Measurements from ENCODE around the gene COL26A1. TPM values are rescaled to one million over a fixed set of nuclear protein-coding genes. Genes with fewer than 3 reads are reported as not detected.

COL26A1 gene
- total RNA-seq, 2 experiments from 2014 or later: not detected

DNA sequence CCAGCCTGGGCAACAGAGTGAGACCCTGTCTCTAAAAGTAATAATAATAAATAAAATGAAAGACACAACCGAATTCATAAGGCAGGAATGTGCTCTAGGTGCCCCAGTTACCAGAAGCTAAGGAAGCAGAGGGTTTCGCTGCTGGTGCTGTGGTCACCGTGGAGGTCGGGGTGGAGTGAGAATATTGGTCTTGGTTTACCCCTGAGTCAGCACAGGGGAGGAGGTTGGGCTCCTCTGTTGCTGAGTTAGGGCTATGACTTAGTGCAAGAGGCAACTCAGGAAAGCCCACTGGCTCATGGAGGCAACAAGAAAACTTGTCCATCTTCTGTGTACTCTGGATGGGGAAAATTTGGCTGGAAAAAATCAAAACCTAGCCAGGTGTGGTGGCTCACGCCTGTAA lies 149.3 kb downstream of the COL26A1 start:
- CTCF ChIA-PET (ENCODE audit: unreplicated experiment): no interaction called here
- no peaks in the 10 kb centered on the region; the same call in 1 of the 2 replicates for H3K36me3 ChIP-seq (ENCODE audit: insufficient read depth, low read length)
- no peaks in the 10 kb centered on the region for H3K79me2 ChIP-seq (ENCODE audit: insufficient read depth, low read depth, low read length)
- H3K4me2 ChIP-seq (ENCODE audit: low read length): no peak overlapping the region
- no peaks in the 10 kb centered on the region for H3K9me2 ChIP-seq (ENCODE audit: insufficient read depth, low read length)
- H3K9me3 ChIP-seq (ENCODE audit: low read length): no peaks in the 10 kb centered on the region
- TF ChIP-seq, protein P1, sequence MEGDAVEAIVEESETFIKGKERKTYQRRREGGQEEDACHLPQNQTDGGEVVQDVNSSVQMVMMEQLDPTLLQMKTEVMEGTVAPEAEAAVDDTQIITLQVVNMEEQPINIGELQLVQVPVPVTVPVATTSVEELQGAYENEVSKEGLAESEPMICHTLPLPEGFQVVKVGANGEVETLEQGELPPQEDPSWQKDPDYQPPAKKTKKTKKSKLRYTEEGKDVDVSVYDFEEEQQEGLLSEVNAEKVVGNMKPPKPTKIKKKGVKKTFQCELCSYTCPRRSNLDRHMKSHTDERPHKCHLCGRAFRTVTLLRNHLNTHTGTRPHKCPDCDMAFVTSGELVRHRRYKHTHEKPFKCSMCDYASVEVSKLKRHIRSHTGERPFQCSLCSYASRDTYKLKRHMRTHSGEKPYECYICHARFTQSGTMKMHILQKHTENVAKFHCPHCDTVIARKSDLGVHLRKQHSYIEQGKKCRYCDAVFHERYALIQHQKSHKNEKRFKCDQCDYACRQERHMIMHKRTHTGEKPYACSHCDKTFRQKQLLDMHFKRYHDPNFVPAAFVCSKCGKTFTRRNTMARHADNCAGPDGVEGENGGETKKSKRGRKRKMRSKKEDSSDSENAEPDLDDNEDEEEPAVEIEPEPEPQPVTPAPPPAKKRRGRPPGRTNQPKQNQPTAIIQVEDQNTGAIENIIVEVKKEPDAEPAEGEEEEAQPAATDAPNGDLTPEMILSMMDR (conservative IDR thresholded peaks at IDR 0.05; ENCODE audit: low read length): no peak
- TF ChIP-seq EZH2phosphoT487 (IDR thresholded peaks at IDR 0.05; ENCODE audit: borderline replicate concordance, low read depth, low read length): no peak
- H2AFZ ChIP-seq (ENCODE audit: low read length): no peak overlapping the region
- no TSS peak for BruUV-seq (replicated peaks)
- POLR2A ChIA-PET: interaction anchor here (0.6 kb wide), 1 partner anchor 34 kb away, joined by 3 read pairs; no protein-coding TSS in a partner anchor
- no peaks in the 10 kb centered on the region for H4K20me1 ChIP-seq (ENCODE audit: insufficient read depth, low read length)
- intact Hi-C loops (cut with micrococcal nuclease; ENCODE audit: unreplicated experiment): no loop called here
- H3K27ac ChIP-seq (ENCODE audit: low read depth, low read length, poor library complexity, severe bottlenecking): no peak overlapping the region
- no peak for DNase-seq (ENCODE audit: low spot score)
- peaks cover 12% of the 10 kb centered on the region for H3K4me1 ChIP-seq (ENCODE audit: insufficient read depth, low read length, poor library complexity, severe bottlenecking)
- no peak overlapping the region for H3K4me3 ChIP-seq (ENCODE audit: low read depth, low read length, poor library complexity, severe bottlenecking)

DNA sequence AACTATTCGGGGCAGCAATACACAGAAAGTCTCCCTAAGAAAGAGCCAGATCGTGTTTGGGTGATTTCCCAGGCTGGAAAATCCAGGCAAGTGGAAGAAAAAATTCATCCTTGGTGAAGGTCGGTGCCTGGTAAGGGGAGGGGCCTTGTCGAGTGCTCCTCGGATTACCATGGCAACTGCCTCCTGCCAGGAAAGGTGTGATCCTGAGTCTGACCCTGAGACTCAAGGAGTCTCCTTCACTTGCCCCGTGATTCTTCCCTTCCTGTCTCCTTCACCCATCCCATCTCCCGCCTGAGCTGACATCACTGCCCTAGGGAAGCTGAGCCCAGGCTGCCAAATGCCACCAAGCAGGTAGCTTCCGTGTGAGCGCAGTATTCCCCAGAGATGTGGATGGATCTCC lies 154.2 kb downstream of the COL26A1 start:
- H3K4me2 ChIP-seq (ENCODE audit: low read length): no peak overlapping the region
- intact Hi-C loops (cut with micrococcal nuclease; ENCODE audit: unreplicated experiment): no loop called here
- POLR2A ChIA-PET: interaction anchor here (1.6 kb wide), 1 partner anchor 8 kb away, joined by 4 read pairs; no protein-coding TSS in a partner anchor
- H3K4me1 ChIP-seq (ENCODE audit: insufficient read depth, low read length, poor library complexity, severe bottlenecking): no peaks in the 10 kb centered on the region
- no peak overlapping the region for H3K27ac ChIP-seq (ENCODE audit: low read depth, low read length, poor library complexity, severe bottlenecking)
- no peak overlapping the region for H3K4me3 ChIP-seq (ENCODE audit: low read depth, low read length, poor library complexity, severe bottlenecking)
- no peak for TF ChIP-seq EZH2phosphoT487 (IDR thresholded peaks at IDR 0.05; ENCODE audit: borderline replicate concordance, low read depth, low read length)
- TF ChIP-seq, protein P1 (conservative IDR thresholded peaks at IDR 0.05; ENCODE audit: low read length): no peak
- no peaks in the 10 kb centered on the region for H3K79me2 ChIP-seq (ENCODE audit: insufficient read depth, low read depth, low read length)
- no peaks in the 10 kb centered on the region for H4K20me1 ChIP-seq (ENCODE audit: insufficient read depth, low read length)
- H2AFZ ChIP-seq (ENCODE audit: low read length): no peak overlapping the region
- no peaks in the 10 kb centered on the region for H3K9me2 ChIP-seq (ENCODE audit: insufficient read depth, low read length)
- BruUV-seq (replicated peaks): no TSS peak
- CTCF ChIA-PET (ENCODE audit: unreplicated experiment): no interaction called here
- H3K9me3 ChIP-seq (ENCODE audit: low read length): no peaks in the 10 kb centered on the region
- no peaks in the 10 kb centered on the region for H3K36me3 ChIP-seq (ENCODE audit: insufficient read depth, low read length)
- DNase-seq (ENCODE audit: low spot score): no peak

DNA sequence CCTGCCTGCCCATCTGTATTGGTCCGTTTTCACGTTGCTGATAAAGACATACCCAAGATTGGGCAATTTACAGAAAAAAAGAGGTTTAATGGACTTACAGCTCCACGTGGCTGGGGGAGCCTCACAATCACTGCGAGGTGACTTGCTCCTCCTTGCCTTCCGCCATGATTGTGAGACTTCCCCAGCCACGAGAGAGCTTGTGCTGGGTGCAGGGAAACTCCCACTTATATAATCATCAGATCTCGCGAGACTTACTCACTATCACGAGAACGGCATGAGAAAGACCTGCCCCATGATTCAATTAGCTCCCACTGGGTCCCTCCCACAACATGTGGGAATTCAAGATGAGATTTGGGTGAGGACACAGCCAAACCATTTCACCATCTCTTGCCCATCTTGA lies 154.6 kb downstream of the COL26A1 start:
- H3K27ac ChIP-seq (ENCODE audit: low read depth, low read length, poor library complexity, severe bottlenecking): no peak overlapping the region
- TF ChIP-seq, protein P1 (conservative IDR thresholded peaks at IDR 0.05; ENCODE audit: low read length): no peak
- no peak for TF ChIP-seq EZH2phosphoT487 (IDR thresholded peaks at IDR 0.05; ENCODE audit: borderline replicate concordance, low read depth, low read length)
- ChIA-PET POLR2A (interaction anchor here (0.7 to 1.6 kb wide), 2 partner anchors 9 to 120 kb away, joined by 4 to 7 read pairs; no protein-coding TSS in a partner anchor), CTCF (ENCODE audit: unreplicated experiment) (no interaction called here)
- no peaks in the 10 kb centered on the region for H4K20me1 ChIP-seq (ENCODE audit: insufficient read depth, low read length)
- H3K4me3 ChIP-seq (ENCODE audit: low read depth, low read length, poor library complexity, severe bottlenecking): no peak overlapping the region
- H3K79me2 ChIP-seq (ENCODE audit: insufficient read depth, low read depth, low read length): no peaks in the 10 kb centered on the region
- no peak overlapping the region for H2AFZ ChIP-seq (ENCODE audit: low read length)
- H3K9me2 ChIP-seq (ENCODE audit: insufficient read depth, low read length): no peaks in the 10 kb centered on the region
- no peaks in the 10 kb centered on the region for H3K9me3 ChIP-seq (ENCODE audit: low read length)
- intact Hi-C loops (cut with micrococcal nuclease; ENCODE audit: unreplicated experiment): no loop called here
- H3K4me2 ChIP-seq (ENCODE audit: low read length): no peak overlapping the region
- no peaks in the 10 kb centered on the region for H3K36me3 ChIP-seq (ENCODE audit: insufficient read depth, low read length)
- DNase-seq (ENCODE audit: low spot score): no peak
- BruUV-seq (replicated peaks): no TSS peak
- H3K4me1 ChIP-seq (ENCODE audit: insufficient read depth, low read length, poor library complexity, severe bottlenecking): no peaks in the 10 kb centered on the region

Data from OCI-LY7 (cell line).